Measurements from ENCODE around the gene NFIA.

GRCh38 chr1:61419196-61419595 is 336.8 kb downstream of the NFIA start:
- TF ChIP-seq CTCF (IDR thresholded peaks at IDR 0.05) = no peak
- no peak for TF ChIP-seq POLR2A (IDR thresholded peaks at IDR 0.05)

All from esophagus squamous epithelium (tissue), 4 donors.